HG03378 (cell line): Measurements from ENCODE around the gene TAPBP.

ENCODE experiments used
- ATAC-seq: cut with Tn5 transposase; IDR thresholded peaks from one replicate; pipeline ENCODE4 v1.9.1; 2021; ENCODE audit warnings: mild to moderate bottlenecking, moderate library complexity; ENCODE audit not compliant: unreplicated experiment

Gene TAPBP

DNA sequence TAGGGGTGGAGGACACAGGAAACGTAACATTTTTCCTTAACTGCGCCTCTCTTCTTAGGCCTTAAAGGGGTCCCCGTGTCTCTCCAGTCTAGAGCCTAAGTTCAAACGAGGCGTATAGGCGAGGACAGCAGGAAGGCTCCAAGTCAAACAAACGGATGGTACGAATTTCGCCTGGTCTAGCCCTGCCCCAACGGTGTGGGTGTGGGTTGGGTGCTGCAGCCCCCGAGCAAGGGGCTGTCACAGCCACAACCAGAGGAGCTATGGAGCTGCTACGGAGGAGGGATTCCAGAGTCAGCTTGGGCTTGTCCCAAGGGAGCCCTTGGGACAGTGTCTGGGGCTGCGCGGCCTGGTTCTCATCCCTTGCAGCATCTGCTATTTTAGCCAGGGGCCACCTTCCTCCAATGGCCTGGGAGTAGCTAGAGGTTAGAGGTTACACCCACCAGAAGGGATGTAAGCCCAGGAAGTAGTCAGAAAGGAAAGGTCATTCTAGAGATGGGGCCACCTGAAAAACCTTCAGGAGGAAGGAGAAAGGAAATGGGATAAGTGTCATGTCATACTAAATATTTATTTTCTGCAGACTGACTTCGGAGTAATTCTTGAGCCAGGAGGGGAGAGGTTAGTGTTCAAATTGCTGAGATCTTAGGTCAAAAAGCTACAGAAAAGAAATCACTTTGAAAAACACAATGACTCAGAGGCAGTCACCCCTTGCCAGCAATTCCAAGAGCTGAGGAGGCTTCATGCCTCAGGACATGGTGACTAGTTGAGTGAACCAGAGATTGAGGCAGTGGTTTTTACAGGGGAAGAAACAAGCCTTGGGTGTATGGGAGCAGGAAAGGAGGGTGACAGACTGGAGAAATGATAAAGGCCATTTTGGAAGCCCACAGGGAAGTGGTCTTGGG lies 63.9 kb downstream of the TAPBP start:
- no peak for ATAC-seq
